ENCODE measurements around the gene IST1. TPM values are rescaled to one million over a fixed set of nuclear protein-coding genes. Genes with fewer than 3 reads are reported as not detected.
A peak's percentile ranks its signal among the peaks of the same experiment; 100 is the strongest.

The IST1 gene
- total and polyA plus RNA-seq, 10 of the 15 experiments (the other 5 are each of a cell fraction or from before 2014, with no cell fraction given), result 97.3 to 293 (median 138) TPM

GRCh38 chr16:71893888-71894228 lies 1.5 kb upstream of the IST1 start (continued):
- no peak for TF ChIP-seq REST (IDR thresholded peaks at IDR 0.05; ENCODE audit: low read depth, low read length)
- TF ChIP-seq HDAC6 (IDR thresholded peaks at IDR 0.05; ENCODE audit: unreplicated experiment), result no peak
- no peak for TF ChIP-seq NR2C2 (IDR thresholded peaks at IDR 0.05; ENCODE audit: borderline replicate concordance, control insufficient read depth, insufficient read length, low read depth)
- TF ChIP-seq SIX5 (IDR thresholded peaks at IDR 0.05; ENCODE audit: low read depth, low read length, severe bottlenecking), result no peak
- TF ChIP-seq EP300 (IDR thresholded peaks at IDR 0.05; ENCODE audit: borderline replicate concordance in 1 of 2, control insufficient read depth in 1 of 2, low read depth in 2 of 2, low read length in 2 of 2), result no peak
- no peak for TF ChIP-seq SPI1 (IDR thresholded peaks at IDR 0.05; ENCODE audit: borderline replicate concordance, insufficient read depth, low read depth, low read length)

GRCh38 chr16:71894229-71894920 lies 956 bp upstream of the IST1 start:
- Histone ChIP-seq H3K9me3 (replicated peaks; ENCODE audit: control insufficient read depth, insufficient read depth, low read length) (no peaks in the 10 kb centered on the region), H3K4me2 (ENCODE audit: control insufficient read depth, insufficient read depth) (peak overlapping the region; percentile 56), H3K27ac (ENCODE audit: control insufficient read depth, insufficient read depth) (peak overlapping the region; percentile 98), H3K79me2 (ENCODE audit: control insufficient read depth, insufficient read depth, low read length) (peaks cover 46% of the 10 kb centered on the region), H3K9ac (ENCODE audit: control insufficient read depth, insufficient read depth, low read length) (peak overlapping the region; percentile 99), H3K27me3 (replicated peaks in 1 of 2; ENCODE audit: control insufficient read depth in 2 of 2, insufficient read depth in 2 of 2, low read length in 1 of 2) (no peaks in the 10 kb centered on the region), H2AFZ (ENCODE audit: control insufficient read depth, low read depth, low read length) (peak overlapping the region; percentile 79), H3K4me1 (ENCODE audit: control insufficient read depth, insufficient read depth, low read length) (no peaks in the 10 kb centered on the region), H3K4me3 (peak overlapping the region; percentile 91), H3K36me3 (ENCODE audit: control insufficient read depth in 2 of 2, insufficient read depth in 2 of 2, low read length in 1 of 2) (no peaks in the 10 kb centered on the region), H4K20me1 (ENCODE audit: control insufficient read depth, insufficient read depth) (no peaks in the 10 kb centered on the region)
- WGBS (ENCODE audit: insufficient coverage, insufficient replicate concordance, low lambda C conversion rate, missing lambda C conversion rate), result 2% methylated on average over 28 of the region's 31 CpGs
- RAD21 ChIA-PET (ENCODE audit: unreplicated experiment), result interaction anchor here (0.7 to 3.1 kb wide), 13 partner anchors 8 to 224 kb away, joined by 3 to 14 read pairs (median 4); partner anchors contain the start of gene AP1G1
- ATAC-seq (peak; percentile 28), DNase-seq (ENCODE audit: low read depth, low spot score) (no peak), FAIRE-seq (peak; percentile 64)
- CTCF ChIA-PET, result interaction anchor here (0.6 to 5.4 kb wide), 11 partner anchors 12 to 275 kb away, joined by 3 to 38 read pairs (median 3); partner anchors contain the start of gene ZNF821
- POLR2A ChIA-PET, result interaction anchor here (0.6 to 4.5 kb wide), 9 partner anchors 10 to 328 kb away, joined by 3 to 34 read pairs (median 3); partner anchors contain the start of gene ZNF821
- TSS peak; percentile 89 for BruUV-seq (replicated peaks)
- intact Hi-C loops (cut with micrococcal nuclease; ENCODE audit: unreplicated experiment) (loop anchor here (2.0 to 10.0 kb wide), 4 partner anchors 50 to 200 kb away; partner anchors contain the start of genes AP1G1, ATXN1L, DHX38 and TXNL4B), in situ Hi-C loops (cut with MboI) (no loop called here)
- SMC1A ChIA-PET (ENCODE audit: uncharacterized antibody, unreplicated experiment), result interaction anchor here (0.6 to 2.1 kb wide), 9 partner anchors 9 to 242 kb away, joined by 3 to 15 read pairs (median 3); no protein-coding TSS in a partner anchor
- TF ChIP-seq FOXK2 (IDR thresholded peaks at IDR 0.05) (no peak), KAT2A (conservative IDR thresholded peaks at IDR 0.05; ENCODE audit: control insufficient read depth, low read depth, low read length) (no peak), RAD21 (IDR thresholded peaks at IDR 0.05; ENCODE audit: insufficient read depth, low read depth, low read length) (peak; percentile 36; the same call in 1 of the 2 replicates), MTA3 (IDR thresholded peaks at IDR 0.05; ENCODE audit: borderline replicate concordance, low read length) (no peak; the same call in 1 of the 2 replicates), SPI1 (IDR thresholded peaks at IDR 0.05; ENCODE audit: borderline replicate concordance, insufficient read depth, low read depth, low read length) (0 out of 2 replicates have a peak, but pooled peaks have one; percentile 8), SKIL (IDR thresholded peaks at IDR 0.05; ENCODE audit: low read depth, poor library complexity, severe bottlenecking) (peak; percentile 19), ATF7 (IDR thresholded peaks at IDR 0.05; ENCODE audit: low read depth) (0 out of 2 replicates have a peak, but pooled peaks have one; percentile 20), CHD2 (IDR thresholded peaks at IDR 0.05; ENCODE audit: borderline replicate concordance, low read depth, low read length) (no peak), NFIC (IDR thresholded peaks at IDR 0.05; ENCODE audit: low read depth, low read length) (0 out of 2 replicates have a peak, but pooled peaks have one; percentile 35), GABPA (IDR thresholded peaks at IDR 0.05; ENCODE audit: low read depth) (no peak)

Data from GM12878 (cell line).